ENCODE data around the gene AUTS2. TPM values are rescaled to one million over a fixed set of nuclear protein-coding genes. Genes with fewer than 3 reads are reported as not detected.

The AUTS2 gene
- total and polyA plus RNA-seq, 2 experiments from 2014 or later: 3.0 to 4.4 TPM

GRCh38 chr7:70132852-70133690 lies 534.8 kb downstream of the AUTS2 start:
- Histone ChIP-seq H3K9me2 (ENCODE audit: insufficient read depth) (no peaks in the 10 kb centered on the region), H3F3A (ENCODE audit: insufficient read depth) (no peaks in the 10 kb centered on the region), H3K4me2 (ENCODE audit: unreplicated experiment) (no peak overlapping the region), H2AFZ (no peak overlapping the region), H3K4me3 (no peak overlapping the region), H3K9me3 (ENCODE audit: low read depth) (no peaks in the 10 kb centered on the region), H3K9ac (no peak overlapping the region), H4K20me1 (ENCODE audit: insufficient read depth) (no peaks in the 10 kb centered on the region), H3K27me3 (replicated peaks; ENCODE audit: insufficient read depth) (0 out of 2 replicates have a peak, but pooled peaks cover 1% of the 10 kb centered on the region), H3K4me1 (ENCODE audit: insufficient read depth) (no peaks in the 10 kb centered on the region), H3K36me3 (ENCODE audit: low read depth) (no peaks in the 10 kb centered on the region), H3K27ac (no peak overlapping the region), H3K79me2 (ENCODE audit: insufficient read depth) (no peaks in the 10 kb centered on the region)
- no peak for DNase-seq
- in situ Hi-C loops (cut with MboI): no loop called here
- WGBS, 2 experiments (ENCODE audit: low coverage in 1 of 2, low lambda C conversion rate in 2 of 2, missing lambda C conversion rate in 2 of 2): 73 to 89% methylated on average over 1 of the region's 1 CpG
- TF ChIP-seq EZH2 (IDR thresholded peaks at IDR 0.05; ENCODE audit: insufficient read depth, poor library complexity, severe bottlenecking) (no peak), EZH2phosphoT487 (IDR thresholded peaks at IDR 0.05; ENCODE audit: insufficient read depth, low read depth) (no peak)

- 81 to 82% methylated on average over 8 of the region's 8 CpGs for WGBS, 2 experiments (ENCODE audit: low coverage in 1 of 2, low lambda C conversion rate in 2 of 2, missing lambda C conversion rate in 2 of 2)
These were observed 535.9 kb downstream of the AUTS2 start for GRCh38 chr7:70134029-70134770.

GRCh38 chr7:70135656-70136055 lies 537.4 kb downstream of the AUTS2 start:
- Histone ChIP-seq H3K79me2 (ENCODE audit: insufficient read depth) (no peaks in the 10 kb centered on the region), H3K9me2 (ENCODE audit: insufficient read depth) (no peaks in the 10 kb centered on the region), H3K9ac (no peak overlapping the region), H3K9me3 (ENCODE audit: low read depth) (no peaks in the 10 kb centered on the region), H3K4me1 (ENCODE audit: insufficient read depth) (no peaks in the 10 kb centered on the region), H2AFZ (no peak overlapping the region), H4K20me1 (ENCODE audit: insufficient read depth) (no peaks in the 10 kb centered on the region), H3K27me3 (replicated peaks; ENCODE audit: insufficient read depth) (0 out of 2 replicates have a peak, but pooled peaks cover 4% of the 10 kb centered on the region), H3K27ac (no peak overlapping the region), H3K36me3 (ENCODE audit: low read depth) (no peaks in the 10 kb centered on the region), H3F3A (ENCODE audit: insufficient read depth) (no peaks in the 10 kb centered on the region), H3K4me3 (no peak overlapping the region), H3K4me2 (ENCODE audit: unreplicated experiment) (no peak overlapping the region)
- TF ChIP-seq EZH2phosphoT487 (IDR thresholded peaks at IDR 0.05; ENCODE audit: insufficient read depth, low read depth) (no peak), EZH2 (IDR thresholded peaks at IDR 0.05; ENCODE audit: insufficient read depth, poor library complexity, severe bottlenecking) (no peak)
- WGBS, 2 experiments (ENCODE audit: low coverage in 1 of 2, low lambda C conversion rate in 2 of 2, missing lambda C conversion rate in 2 of 2): 86 to 89% methylated on average over 3 of the region's 3 CpGs
- in situ Hi-C loops (cut with MboI): no loop called here
- DNase-seq: no peak

More at GRCh38 chr7:70134029-70134770, 535.9 kb downstream of the AUTS2 start:
- Histone ChIP-seq H4K20me1 (ENCODE audit: insufficient read depth) (no peaks in the 10 kb centered on the region), H3K36me3 (ENCODE audit: low read depth) (no peaks in the 10 kb centered on the region), H3K4me3 (no peak overlapping the region), H3K9me2 (ENCODE audit: insufficient read depth) (no peaks in the 10 kb centered on the region), H3K79me2 (ENCODE audit: insufficient read depth) (no peaks in the 10 kb centered on the region), H3K27me3 (replicated peaks; ENCODE audit: insufficient read depth) (0 out of 2 replicates have a peak, but pooled peaks cover 4% of the 10 kb centered on the region), H3K9me3 (ENCODE audit: low read depth) (no peaks in the 10 kb centered on the region), H3F3A (ENCODE audit: insufficient read depth) (no peaks in the 10 kb centered on the region), H3K4me2 (ENCODE audit: unreplicated experiment) (no peak overlapping the region), H2AFZ (no peak overlapping the region), H3K9ac (no peak overlapping the region), H3K27ac (no peak overlapping the region), H3K4me1 (ENCODE audit: insufficient read depth) (no peaks in the 10 kb centered on the region)
- no peak for DNase-seq
- in situ Hi-C loops (cut with MboI): no loop called here
- TF ChIP-seq EZH2 (IDR thresholded peaks at IDR 0.05; ENCODE audit: insufficient read depth, poor library complexity, severe bottlenecking) (no peak), EZH2phosphoT487 (IDR thresholded peaks at IDR 0.05; ENCODE audit: insufficient read depth, low read depth) (no peak)

GRCh38 chr7:70137126-70137525 lies 538.9 kb downstream of the AUTS2 start:
- Histone ChIP-seq H3K9ac (no peak overlapping the region), H2AFZ (no peak overlapping the region), H3K36me3 (ENCODE audit: low read depth) (no peaks in the 10 kb centered on the region), H3K4me3 (no peak overlapping the region), H3K27me3 (replicated peaks; ENCODE audit: insufficient read depth) (0 out of 2 replicates have a peak, but pooled peaks cover 6% of the 10 kb centered on the region), H3K9me3 (ENCODE audit: low read depth) (no peaks in the 10 kb centered on the region), H3K4me2 (ENCODE audit: unreplicated experiment) (no peak overlapping the region), H3K9me2 (ENCODE audit: insufficient read depth) (no peaks in the 10 kb centered on the region), H4K20me1 (ENCODE audit: insufficient read depth) (no peaks in the 10 kb centered on the region), H3F3A (ENCODE audit: insufficient read depth) (no peaks in the 10 kb centered on the region), H3K79me2 (ENCODE audit: insufficient read depth) (no peaks in the 10 kb centered on the region), H3K4me1 (ENCODE audit: insufficient read depth) (no peaks in the 10 kb centered on the region), H3K27ac (no peak overlapping the region)
- WGBS, 2 experiments (ENCODE audit: low coverage in 1 of 2, low lambda C conversion rate in 2 of 2, missing lambda C conversion rate in 2 of 2): 58 to 62% methylated on average over 4 of the region's 4 CpGs
- in situ Hi-C loops (cut with MboI): no loop called here
- TF ChIP-seq EZH2phosphoT487 (IDR thresholded peaks at IDR 0.05; ENCODE audit: insufficient read depth, low read depth): no peak
- no peak for TF ChIP-seq EZH2 (IDR thresholded peaks at IDR 0.05; ENCODE audit: insufficient read depth, poor library complexity, severe bottlenecking)
- no peak for DNase-seq

Data from GM23248 (cell line).